ENCODE data around the gene LIMS2.

LIMS2 gene

DNA sequence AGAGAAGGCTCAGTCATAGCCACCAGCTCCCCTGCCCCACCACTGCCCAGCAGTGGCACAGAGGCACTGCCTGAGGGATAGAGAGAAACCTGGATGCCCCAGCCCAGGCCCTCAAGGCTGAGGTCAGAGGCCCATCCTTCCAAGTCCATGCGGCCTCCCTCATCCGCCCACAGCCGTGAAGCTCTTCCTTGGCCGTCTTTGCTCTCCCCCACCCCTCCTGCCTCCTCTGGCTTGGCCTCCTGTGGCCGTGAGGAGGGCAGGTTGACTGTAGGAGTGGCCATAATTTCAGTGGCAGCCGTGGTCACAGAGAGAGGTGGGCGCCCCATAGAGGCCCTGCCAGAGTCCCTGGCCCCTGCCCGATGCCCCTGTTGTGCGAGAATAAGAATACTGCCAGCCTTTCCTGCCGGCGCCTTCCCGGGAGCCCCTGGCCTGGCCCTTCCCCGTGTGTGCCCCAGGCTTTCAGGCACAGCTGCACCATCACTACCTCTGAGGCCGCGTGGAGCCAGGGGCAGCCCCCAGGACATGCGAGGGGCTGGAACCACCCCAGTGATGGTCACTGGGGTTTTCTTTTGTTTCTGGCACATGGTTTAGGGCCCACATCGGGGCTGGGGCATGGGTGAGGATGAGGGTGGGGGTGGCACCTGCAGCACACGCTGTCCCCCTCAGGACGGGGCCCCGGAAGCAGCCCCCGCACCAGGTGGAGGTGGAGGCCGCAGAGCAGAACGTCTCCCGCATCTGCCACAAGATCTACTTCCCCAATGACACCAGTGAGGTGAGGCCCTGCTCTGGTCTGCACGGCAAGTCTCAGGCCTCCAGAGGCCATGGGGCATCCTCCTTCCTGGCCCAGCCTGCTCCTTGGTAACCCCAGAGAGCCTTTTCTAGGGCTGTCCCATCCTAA lies 42.5 kb downstream of the LIMS2 start:
- DNase-seq (ENCODE audit: low spot score): no peak

- DNase-seq (ENCODE audit: low spot score): no peak
Measured at GRCh38 chr2:127631997-127632581, 43.2 kb downstream of the LIMS2 start.

GRCh38 chr2:127631541-127631996 lies 43.8 kb downstream of the LIMS2 start:
- no peak for DNase-seq (ENCODE audit: low spot score)

DNA sequence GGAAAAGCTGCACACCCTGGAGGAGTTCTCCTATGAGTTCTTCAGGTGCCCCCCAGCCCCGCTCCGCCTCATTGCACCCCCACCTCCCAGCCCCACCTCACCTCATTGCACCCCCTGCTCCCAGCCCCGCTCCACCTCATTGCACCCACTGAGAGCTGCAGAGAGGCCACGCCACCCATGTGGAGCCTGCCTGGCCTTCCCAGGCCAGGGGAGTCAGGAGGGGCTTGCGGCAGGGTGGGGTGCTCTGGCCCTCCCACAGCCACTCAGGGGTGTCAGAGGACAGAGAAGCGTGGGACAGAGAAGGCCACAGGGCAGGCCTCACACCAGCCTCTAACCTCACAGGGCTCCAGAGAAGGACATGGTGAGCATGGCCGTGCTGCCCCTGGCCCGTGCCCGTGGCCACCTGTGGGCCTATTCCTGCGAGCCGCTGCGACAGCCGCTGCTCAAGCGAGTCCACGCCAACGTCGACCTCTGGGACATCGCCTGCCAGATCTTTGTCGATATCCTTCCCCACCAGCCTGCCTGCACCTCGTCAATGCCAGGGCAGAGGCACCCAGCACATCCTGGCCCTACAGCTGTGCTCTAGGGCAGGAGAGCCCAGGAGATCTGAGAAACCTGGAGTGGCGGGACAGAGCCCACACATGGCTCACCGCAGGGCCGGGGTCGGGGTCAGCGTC lies 44.3 kb downstream of the LIMS2 start:
- no peak for DNase-seq (ENCODE audit: low spot score)

DNA sequence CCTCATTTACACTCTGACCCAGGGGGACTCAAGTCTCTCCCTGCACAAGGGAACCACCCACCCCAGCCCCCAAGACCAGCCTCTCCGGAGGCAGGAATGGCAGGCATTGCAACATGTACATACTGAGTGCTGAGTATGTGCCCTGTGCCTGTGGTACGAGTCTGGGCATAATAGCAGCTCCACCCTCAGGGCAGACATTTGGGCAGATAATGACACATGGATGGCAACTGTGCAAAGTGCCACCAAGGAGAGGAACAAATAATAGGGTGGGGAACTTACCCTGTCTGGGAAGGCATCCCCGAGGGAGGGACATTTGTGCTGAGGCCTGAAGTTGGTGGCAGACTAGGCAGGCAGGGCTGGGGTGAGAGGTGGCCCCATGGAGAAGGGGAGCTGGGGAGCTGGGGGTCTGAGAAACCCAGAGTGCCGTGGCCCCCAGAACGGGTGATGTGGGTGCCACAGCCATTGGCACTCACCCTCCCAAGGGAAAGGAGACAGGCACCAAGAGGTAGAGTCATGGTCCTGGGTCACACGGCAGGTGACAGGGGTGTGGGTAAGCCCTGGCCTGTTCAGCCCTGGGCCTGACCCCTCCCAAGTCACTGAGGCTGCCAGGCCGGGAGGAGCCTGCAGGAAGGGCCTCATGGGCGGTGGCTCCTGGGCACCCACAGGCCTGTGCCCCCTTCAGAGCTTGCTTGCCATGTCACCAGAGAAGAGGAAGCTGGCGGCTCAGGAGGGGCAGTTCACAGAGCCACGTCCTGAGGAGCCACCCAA lies 45.0 kb downstream of the LIMS2 start:
- DNase-seq (ENCODE audit: low spot score): no peak

DNA sequence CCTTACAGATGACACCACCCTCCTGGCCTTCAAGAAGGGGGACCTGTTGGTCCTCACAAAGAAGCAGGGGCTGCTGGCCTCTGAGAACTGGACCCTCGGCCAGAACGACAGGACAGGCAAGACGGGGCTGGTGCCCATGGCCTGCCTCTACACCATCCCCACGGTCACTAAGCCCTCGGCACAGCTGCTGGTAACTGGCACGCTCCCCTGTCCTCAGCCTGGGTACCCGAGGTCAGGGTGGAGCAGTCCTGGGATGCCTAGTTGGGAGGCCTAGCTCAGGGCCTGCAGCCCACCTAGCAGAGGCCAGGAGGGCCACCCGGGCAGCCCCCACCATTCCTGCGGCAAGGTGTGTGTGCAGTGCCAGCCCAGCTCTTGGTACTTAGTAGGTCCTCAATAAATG lies 45.7 kb downstream of the LIMS2 start:
- no peak for DNase-seq (ENCODE audit: low spot score)

- DNase-seq (ENCODE audit: low spot score): no peak
Measured at GRCh38 chr2:127628767-127629614, 46.3 kb downstream of the LIMS2 start.

DNA sequence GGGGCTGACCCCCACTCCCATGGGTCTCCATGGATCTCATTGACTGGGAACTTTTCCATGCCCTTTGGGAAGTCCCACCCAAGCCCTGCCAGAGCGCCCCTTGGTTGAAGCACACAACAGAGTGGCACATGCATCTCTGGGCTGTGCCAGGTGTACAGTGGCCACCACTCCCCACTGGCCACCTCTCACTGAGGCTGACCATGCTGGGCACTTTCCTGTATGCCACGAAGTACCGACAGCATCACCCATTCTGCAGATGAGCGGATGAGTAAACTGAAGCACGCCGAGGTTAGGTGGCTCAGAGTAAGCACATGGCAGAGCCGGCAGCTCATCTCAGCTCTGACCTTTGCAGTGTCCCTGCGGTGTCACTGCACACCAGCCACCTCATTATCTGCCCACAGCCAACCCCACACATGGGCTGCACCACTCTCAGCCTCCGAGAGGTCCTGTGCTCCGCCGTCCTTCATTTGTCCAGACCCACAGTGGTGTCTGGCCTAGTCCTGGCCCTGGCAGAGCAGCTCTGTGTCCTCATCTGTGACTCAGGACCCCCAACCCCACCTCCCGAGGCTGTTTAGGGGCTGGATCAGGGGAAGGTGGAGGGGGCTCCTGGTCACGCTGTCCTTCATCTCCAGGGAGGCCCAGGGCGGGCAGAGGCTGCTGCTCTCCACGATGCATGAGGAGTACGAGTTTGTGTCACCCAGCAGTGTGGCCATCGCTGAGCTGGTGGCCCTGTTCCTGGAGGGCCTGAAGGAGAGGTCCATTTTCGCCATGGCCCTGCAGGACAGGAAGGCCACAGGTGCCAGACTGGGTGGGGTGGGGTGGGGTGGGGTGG lies 47.4 kb downstream of the LIMS2 start:
- DNase-seq (ENCODE audit: low spot score): no peak

DNA sequence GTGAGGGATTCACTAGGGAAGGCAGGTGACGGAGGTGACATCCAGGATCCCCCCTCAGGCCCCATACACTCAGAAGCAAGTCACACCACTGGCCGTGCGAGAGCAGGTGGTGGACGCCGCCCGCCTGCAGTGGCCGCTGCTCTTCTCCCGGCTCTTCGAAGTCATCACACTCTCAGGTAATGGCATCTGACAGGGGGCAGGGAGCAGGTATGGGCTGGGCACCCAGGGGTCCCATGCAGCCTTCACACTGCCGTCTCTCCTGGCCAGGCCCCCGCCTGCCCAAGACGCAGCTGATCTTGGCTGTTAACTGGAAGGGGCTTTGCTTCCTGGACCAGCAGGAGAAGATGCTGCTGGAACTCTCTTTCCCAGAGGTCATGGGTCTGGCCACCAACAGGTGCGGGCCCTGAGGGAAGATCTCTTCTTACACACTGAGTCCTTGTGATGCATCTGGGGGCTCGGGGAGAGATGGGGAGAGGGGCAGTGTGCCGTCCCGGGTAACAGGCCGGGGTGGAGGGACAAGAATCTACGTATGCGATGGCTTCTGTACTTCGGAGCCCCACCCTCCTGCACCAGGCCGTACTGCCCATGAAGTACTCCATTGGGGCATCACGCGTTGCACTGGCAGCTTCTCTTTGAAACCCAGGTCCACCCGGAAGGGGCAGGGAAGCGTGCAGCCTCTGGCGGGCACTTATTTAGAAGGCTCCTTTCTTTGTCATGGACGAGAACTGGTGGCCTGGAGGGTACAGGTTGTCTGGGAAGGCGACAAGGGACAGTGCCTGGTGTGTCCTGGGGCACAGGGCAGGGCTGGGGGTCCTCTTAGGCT lies 48.2 kb downstream of the LIMS2 start:
- no peak for DNase-seq (ENCODE audit: low spot score)

GRCh38 chr2:127626175-127626574 lies 49.2 kb downstream of the LIMS2 start:
- DNase-seq (ENCODE audit: low spot score): no peak

- DNase-seq (ENCODE audit: low spot score): no peak
Measured at GRCh38 chr2:127625572-127625951, 49.8 kb downstream of the LIMS2 start.

DNA sequence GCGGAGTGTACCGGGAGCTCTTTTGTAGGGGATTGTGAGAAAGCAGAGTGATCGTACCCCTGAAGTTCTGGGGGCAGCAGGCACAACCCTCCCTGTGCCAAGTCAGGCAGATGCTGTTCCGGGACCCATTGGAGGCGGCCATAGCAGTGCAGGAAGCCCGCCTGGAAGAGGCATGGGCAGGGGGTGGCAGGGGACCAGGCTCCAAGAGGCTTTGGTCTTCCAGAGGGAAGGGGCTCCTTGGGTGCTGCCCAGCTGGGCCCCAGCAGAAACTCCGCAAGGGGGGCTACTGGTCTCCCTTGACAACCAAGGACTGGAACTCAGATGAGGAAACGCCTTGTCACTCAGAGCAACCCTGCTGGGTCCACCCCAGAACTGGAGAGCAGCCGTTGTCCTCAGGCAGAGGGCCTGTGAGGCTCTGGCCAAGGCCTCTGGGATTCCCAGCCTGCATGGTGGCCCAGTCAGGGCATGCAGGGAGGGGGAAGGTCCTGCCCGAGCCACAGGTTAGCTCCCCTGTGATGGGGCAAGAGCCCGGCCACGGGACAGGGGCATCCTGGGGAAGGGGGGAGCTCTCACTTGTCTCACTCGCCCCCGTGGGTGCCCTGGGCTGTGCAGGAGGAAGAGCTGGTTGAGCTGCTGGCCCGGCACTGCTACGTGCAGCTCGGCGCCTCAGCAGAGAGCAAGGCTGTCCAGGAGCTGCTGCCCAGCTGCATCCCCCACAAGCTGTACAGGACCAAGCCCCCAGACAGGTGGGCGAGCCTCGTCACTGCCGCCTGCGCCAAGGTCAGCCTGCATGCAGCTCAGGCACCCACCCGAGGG lies 50.4 kb downstream of the LIMS2 start:
- DNase-seq (ENCODE audit: low spot score): no peak

- DNase-seq (ENCODE audit: low spot score): no peak
Measured at GRCh38 chr2:127624320-127624755, 51.0 kb downstream of the LIMS2 start.

GRCh38 chr2:127623388-127624319 lies 51.7 kb downstream of the LIMS2 start:
- no peak for DNase-seq (ENCODE audit: low spot score)

DNA sequence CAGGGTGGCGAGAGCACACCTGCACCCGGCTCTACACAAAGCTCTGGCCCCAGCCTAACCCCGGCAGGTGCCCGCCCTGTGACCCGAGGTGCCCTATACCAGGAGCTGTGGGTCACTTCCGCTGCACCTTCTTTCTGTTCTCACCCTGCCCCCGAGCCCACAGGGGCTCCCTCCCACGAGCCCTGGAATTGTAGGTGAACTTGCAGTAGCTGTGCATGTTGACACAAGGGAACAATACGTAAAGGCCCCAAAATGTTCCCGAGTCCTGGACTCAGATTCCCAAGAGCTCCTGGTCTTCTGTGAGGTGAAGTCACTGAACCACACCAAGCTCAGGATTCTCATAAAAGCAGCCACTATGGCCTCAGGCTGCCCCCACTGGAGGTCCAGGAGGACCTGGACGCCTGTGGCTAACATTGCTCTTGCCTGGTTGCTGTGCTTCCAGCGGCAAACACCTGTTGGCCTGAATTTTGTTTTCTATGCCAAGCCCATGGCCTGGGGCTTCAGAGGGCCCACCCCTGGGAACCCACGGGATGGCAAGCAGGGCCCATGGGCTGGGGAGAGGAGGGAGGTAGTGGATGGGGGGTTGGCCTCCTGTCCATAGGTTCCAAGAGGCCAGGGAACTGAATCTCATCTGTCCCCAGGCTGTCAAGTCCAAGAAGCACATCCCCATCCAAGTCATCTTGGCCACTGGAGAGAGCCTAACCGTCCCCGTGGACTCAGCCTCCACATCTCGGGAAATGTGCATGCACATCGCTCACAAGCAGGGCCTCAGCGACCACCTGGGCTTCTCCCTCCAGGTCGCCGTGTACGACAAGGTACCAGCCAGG lies 52.6 kb downstream of the LIMS2 start:
- DNase-seq (ENCODE audit: low spot score): no peak

DNA sequence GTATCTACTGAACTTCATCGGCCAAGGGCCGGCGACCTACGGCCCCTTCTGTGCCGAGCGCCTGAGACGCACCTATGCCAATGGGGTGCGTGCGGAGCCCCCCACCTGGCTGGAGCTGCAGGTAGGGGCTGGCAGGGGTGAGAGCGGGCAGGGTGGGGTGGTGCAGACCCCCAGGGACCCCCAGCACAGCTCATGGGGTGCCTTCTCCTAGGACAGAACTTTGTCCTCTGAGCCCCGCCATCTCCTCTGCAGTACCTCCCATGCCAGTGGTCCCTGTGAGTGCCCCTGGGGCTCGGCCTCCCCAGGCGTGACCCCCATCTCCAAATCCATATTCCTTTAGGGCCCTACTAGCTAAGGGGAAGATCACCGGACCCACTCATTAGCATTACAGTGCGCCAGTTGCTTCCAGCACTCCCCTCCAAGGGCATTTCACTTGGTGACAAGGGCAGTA lies 53.3 kb downstream of the LIMS2 start:
- DNase-seq (ENCODE audit: low spot score): no peak
